Endothelial cell of umbilical vein (primary cell): ENCODE measurements around the gene BEND5. TPM values are rescaled to one million over a fixed set of nuclear protein-coding genes. Genes with fewer than 3 reads are reported as not detected.

ENCODE experiments used
- BruUV-seq: library from RNA; stranded (reverse); fragments of 400-500 nt; replicated peaks from 2 replicates; lab custom pipeline; 2021; lab: Mats Ljungman, UMichigan
- CTCF ChIA-PET: fragments of 300-600, 350-600 bp; sonication (Branson Sonifier 250); formaldehyde crosslinking; loops from one replicate; lab custom pipeline; 2021; ENCODE audit warnings: antibody characterized with exemption, inconsistent platforms; lab: Charles Lee
- POLR2A ChIA-PET: fragments of 300-600, 350-600 bp; sonication (Branson Sonifier 250); formaldehyde crosslinking; loops from one replicate; lab custom pipeline; 2021; ENCODE audit warnings: antibody characterized with exemption, inconsistent platforms; lab: Charles Lee
- DNase-seq: peaks from one replicate; pipeline ENCODE4 v3.0.0-alpha.2; 2011; ENCODE audit warnings: low read depth, low spot score
- FAIRE-seq: peaks from 2 replicates; lab custom pipeline; 2011; peaks lifted over from hg19 to GRCh38; lab: Jason Lieb, UNC
- H2AFZ ChIP-seq: 2 replicates; pipeline ENCODE4 v1.6.0; 2012; ENCODE audit warnings: low read depth, low read length, control low read depth, inconsistent platforms
- H3K27ac ChIP-seq: 2 replicates; pipeline ENCODE4 v1.5.1; 2011; ENCODE audit warnings: low read depth, mild to moderate bottlenecking, control low read depth, low read length, moderate library complexity; ENCODE audit not compliant: insufficient read depth
- H3K27me3 ChIP-seq, 2 experiments: 2 replicates each; pipeline versions ENCODE4 v1.6.0 to v1.6.1; 2011; ENCODE audit warnings: low read length in 2 of 2, mixed read lengths in 1 of 2; ENCODE audit not compliant: control insufficient read depth in 2 of 2, insufficient read depth in 2 of 2
- H3K36me3 ChIP-seq, 2 experiments: 2 replicates in 1 of 2; 3 replicates in 1 of 2; pipeline ENCODE4 v1.5.1; 2011; ENCODE audit warnings: low read length in 2 of 2, mild to moderate bottlenecking in 1 of 2, moderate library complexity in 1 of 2; ENCODE audit not compliant: control insufficient read depth in 2 of 2, insufficient read depth in 2 of 2; ENCODE audit errors: extremely low read depth in 1 of 2
- H3K4me1 ChIP-seq: 3 replicates; pipeline ENCODE4 v1.5.1; 2011; ENCODE audit warnings: mild to moderate bottlenecking, low read length; ENCODE audit not compliant: control insufficient read depth, insufficient read depth; ENCODE audit errors: extremely low read depth
- H3K4me2 ChIP-seq: 2 replicates; pipeline ENCODE4 v1.6.1; 2011; ENCODE audit warnings: low read length, control low read depth, mixed read lengths; ENCODE audit not compliant: insufficient read depth
- H3K4me3 ChIP-seq, 3 experiments: fragments of 200-600 bp in 1 of 3; sonication (generic), shearing (Covaris generic) in 1 of 3; replicated peaks in 1 of 3; 2 replicates each; pipeline ENCODE4 v1.5.1; 2011 to 2016; ENCODE audit warnings: control low read depth in 3 of 3, low read length in 3 of 3, mild to moderate bottlenecking in 2 of 3, inconsistent platforms in 1 of 3, low read depth in 1 of 3, moderate library complexity in 1 of 3; ENCODE audit not compliant: insufficient read depth in 1 of 3
- H3K79me2 ChIP-seq: 2 replicates; pipeline ENCODE4 v1.6.0; 2012; ENCODE audit warnings: low read length, inconsistent platforms; ENCODE audit not compliant: control insufficient read depth, insufficient read depth
- H3K9ac ChIP-seq: replicated peaks from 2 replicates; pipeline ENCODE3; 2011; ENCODE audit warnings: low read length, control low read depth; ENCODE audit not compliant: insufficient read depth; ENCODE audit errors: extremely low read depth
- H3K9me1 ChIP-seq: replicated peaks from 3 replicates; pipeline ENCODE4 v1.6.0; 2011; ENCODE audit warnings: mild to moderate bottlenecking, low read length; ENCODE audit not compliant: control insufficient read depth, insufficient read depth; ENCODE audit errors: extremely low read depth
- H3K9me3 ChIP-seq: replicated peaks from 2 replicates; pipeline ENCODE4 v1.5.1; 2012; ENCODE audit warnings: low read length, inconsistent platforms; ENCODE audit not compliant: control insufficient read depth, insufficient read depth
- H4K20me1 ChIP-seq: replicated peaks from 2 replicates; pipeline ENCODE3; 2011; ENCODE audit warnings: mild to moderate bottlenecking, low read length; ENCODE audit not compliant: control insufficient read depth, insufficient read depth; ENCODE audit errors: extremely low read depth
- CTCF ChIP-seq, 2 donors: IDR thresholded peaks; 1 replicate in 1 of 2; 2 replicates in 1 of 2; pipeline ENCODE4 v1.5.1; 2011; ENCODE audit warnings: low read length in 2 of 2, mild to moderate bottlenecking in 2 of 2, moderate library complexity in 2 of 2, control low read depth in 1 of 2, inconsistent platforms in 1 of 2, low read depth in 1 of 2; ENCODE audit not compliant: insufficient read depth in 1 of 2; ENCODE audit errors: extremely low read depth in 1 of 2
- EZH2 ChIP-seq: IDR thresholded peaks from 2 replicates; pipeline ENCODE4 v1.6.1; 2012; ENCODE audit warnings: borderline replicate concordance, low read depth, mild to moderate bottlenecking, moderate library complexity, low read length, inconsistent platforms; ENCODE audit not compliant: severe bottlenecking
- GATA2 ChIP-seq: IDR thresholded peaks from 2 replicates; pipeline ENCODE4 v1.7.0; 2011; ENCODE audit warnings: low read depth, mild to moderate bottlenecking, moderate library complexity, mixed read lengths, low read length; ENCODE audit not compliant: insufficient read length, insufficient read depth
- JUN ChIP-seq: IDR thresholded peaks from 2 replicates; pipeline ENCODE4 v1.6.1; 2011; ENCODE audit warnings: borderline replicate concordance, low read depth; ENCODE audit not compliant: insufficient read length, insufficient read depth
- MYC ChIP-seq: IDR thresholded peaks from one replicate; pipeline ENCODE4 v1.6.1; 2011; ENCODE audit warnings: mild to moderate bottlenecking, low read depth, low read length
- POLR2A ChIP-seq: IDR thresholded peaks from 2 replicates; pipeline ENCODE4 v1.6.1; 2012; ENCODE audit warnings: low read depth, mild to moderate bottlenecking, control low read depth, low read length
- POLR2AphosphoS5 ChIP-seq: IDR thresholded peaks from 2 replicates; pipeline ENCODE4 v1.6.1; 2012; ENCODE audit warnings: low read depth, mild to moderate bottlenecking, control low read depth, low read length, moderate library complexity; ENCODE audit not compliant: insufficient read depth
- dilution Hi-C: fragments of 300-500 bp; cut with MboI; formaldehyde crosslinking; loops from one replicate; pipeline ENCODE4 v1.15.0; 2019; ENCODE audit warnings: low sequenced_read_pairs; ENCODE audit not compliant: extremely low pct_ligation_motif_present
- intact Hi-C: fragments of 100-400 bp; cut with micrococcal nuclease; formaldehyde crosslinking; loops from one replicate; pipeline ENCODE4 v1.10.0; 2022
- polyA plus RNA-seq, 4 experiments: library from polyadenylated mRNA; depleted of rRNA in 3 of 4; stranded (reverse) in 3 of 4; unstranded in 1 of 4; fragments of >200 nt; gene quantifications; 2 replicates each; pipeline versions ENCODE4 v1.2.1 to v1.2.3, GENCODE V29; 2011 to 2012; ENCODE audit warnings: missing spikeins in 1 of 4
- total RNA-seq: library from RNA; stranded (reverse); gene quantifications from 2 replicates; pipeline ENCODE4 v1.2.3, GENCODE V29; 2021
- TF ChIP-seq, protein P1 (sequence below): IDR thresholded peaks from 2 replicates; pipeline ENCODE4 v1.6.1; 2011; ENCODE audit not compliant: insufficient read depth, insufficient read length

BEND5 gene
- total and polyA plus RNA-seq, 2 donors (not counting 3 experiments of a cell fraction or from before 2014, with no cell fraction given) = not detected

DNA sequence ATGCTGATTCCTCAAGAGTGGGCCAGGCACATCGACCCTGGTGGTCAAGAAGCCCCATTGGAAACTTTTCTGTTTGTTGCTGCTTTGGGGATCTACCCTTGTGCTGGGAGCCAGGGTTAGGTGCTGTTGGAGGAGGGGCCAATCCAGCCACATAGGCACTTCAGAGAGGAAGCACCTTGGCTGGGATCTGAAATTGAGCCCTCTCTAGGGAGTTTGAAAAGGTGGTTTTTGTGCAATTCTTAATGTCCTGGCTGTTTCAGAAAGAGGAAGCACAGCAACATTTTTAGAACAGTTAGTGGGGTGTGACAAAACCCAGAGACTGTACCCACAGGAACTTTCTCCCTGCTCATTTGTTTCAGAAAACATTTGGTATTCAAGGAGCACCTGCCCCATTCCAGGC is 17.2 kb upstream of the BEND5 start:
- BruUV-seq = no TSS peak
- dilution Hi-C loops = no loop called here
- intact Hi-C loops = no loop called here
- ChIA-PET POLR2A (no interaction called here), CTCF (no interaction called here)
- Histone ChIP-seq H3K36me3 (no peaks in the 10 kb centered on the region), H3K27ac (no peak overlapping the region), H3K27me3 (no peaks in the 10 kb centered on the region), H2AFZ (no peak overlapping the region), H3K4me3 (no peak overlapping the region), H4K20me1 (no peaks in the 10 kb centered on the region), H3K4me1 (no peaks in the 10 kb centered on the region), H3K9ac (no peak overlapping the region), H3K9me1 (no peaks in the 10 kb centered on the region), H3K4me2 (no peak overlapping the region), H3K79me2 (no peaks in the 10 kb centered on the region), H3K9me3 (no peaks in the 10 kb centered on the region)
- TF ChIP-seq MYC = no peak
- TF ChIP-seq POLR2A = no peak
- TF ChIP-seq, protein P1, sequence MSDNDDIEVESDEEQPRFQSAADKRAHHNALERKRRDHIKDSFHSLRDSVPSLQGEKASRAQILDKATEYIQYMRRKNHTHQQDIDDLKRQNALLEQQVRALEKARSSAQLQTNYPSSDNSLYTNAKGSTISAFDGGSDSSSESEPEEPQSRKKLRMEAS = no peak
- no peak for TF ChIP-seq EZH2
- no peak for TF ChIP-seq CTCF (IDR thresholded peaks at IDR 0.05; ENCODE audit: extremely low read depth in 1 of 2, insufficient read depth in 1 of 2, low read depth in 1 of 2, low read length in 2 of 2)
- no peak for TF ChIP-seq JUN
- no peak for TF ChIP-seq POLR2AphosphoS5
- no peak for TF ChIP-seq GATA2
- FAIRE-seq (no peak), DNase-seq (no peak)
